GM13977 (cell line): ENCODE results near the gene LARP7.
A peak's percentile ranks its signal among the peaks of the same experiment; 100 is the strongest.

ENCODE experiments used
- DNase-seq: peaks from one replicate; pipeline ENCODE4 v3.0.0; 2012; ENCODE audit warnings: low spot score
- in situ Hi-C: fragments of 300-500 bp; cut with MboI; formaldehyde crosslinking; loops from one replicate; pipeline ENCODE4 v1.12.0; 2022; ENCODE audit warnings: low sequenced_read_pairs, low pct_unique_long_range_greater_than_20kb, mixed read lengths, inconsistent platforms; ENCODE audit not compliant: unreplicated experiment
- TF ChIP-seq, protein P1 (sequence below): IDR thresholded peaks from 2 replicates; pipeline ENCODE4 v1.5.1; 2012; ENCODE audit warnings: mild to moderate bottlenecking, control low read depth; ENCODE audit not compliant: insufficient read depth; ENCODE audit errors: extremely low read depth, missing control alignments

LARP7 gene

DNA sequence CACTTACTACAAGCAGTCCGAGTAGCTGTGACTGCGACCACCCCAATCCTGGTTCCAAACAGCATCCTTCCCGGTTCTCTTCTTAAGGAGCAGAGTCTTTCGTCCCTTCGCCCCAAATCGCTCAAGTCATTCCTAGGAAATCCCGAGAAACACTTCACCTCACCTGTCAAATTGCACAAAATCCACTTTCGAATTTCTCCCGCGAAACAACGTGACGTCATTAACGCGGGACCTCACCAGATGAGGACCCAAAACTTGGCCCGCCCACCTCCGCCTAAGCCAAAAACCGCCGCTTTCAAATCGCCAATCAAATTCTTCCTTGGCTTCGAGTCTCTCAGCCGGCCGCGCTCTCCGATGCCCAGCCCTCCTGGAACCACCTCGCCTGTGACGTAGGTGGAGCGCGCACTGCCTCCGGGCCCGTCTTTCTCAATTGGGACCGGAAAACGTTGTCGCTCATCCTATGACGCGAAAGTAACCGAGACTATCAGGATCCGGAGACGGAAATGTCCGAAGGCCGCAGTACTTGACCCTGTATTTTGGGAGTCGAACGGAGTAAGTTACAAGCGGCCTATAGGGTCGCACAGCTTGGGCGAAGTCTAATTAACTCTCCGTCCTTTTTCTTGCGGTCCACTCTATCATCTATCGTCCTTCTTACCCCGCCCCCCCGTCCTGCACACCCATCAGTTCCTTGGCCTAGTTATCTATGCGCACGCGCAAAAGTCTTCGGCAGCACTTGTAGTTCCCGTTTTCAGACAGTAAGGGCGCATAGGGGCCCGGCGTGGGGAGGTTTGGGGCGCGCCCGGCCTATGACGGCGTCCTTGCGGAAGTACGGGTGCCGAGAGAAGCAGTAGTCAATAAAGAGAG lies at the start of gene LARP7, which contains the start of gene ZGRF1:
TSS of gene LARP7 (plus strand) at position 456 of the 864 bp plus-strand sequence. CDS start 7,527 bp downstream, outside the sequence.
TSS of gene ZGRF1 (minus strand) at position 222 of the 864 bp plus-strand sequence. CDS start 3,733 bp downstream, outside the sequence.
- in situ Hi-C loops = no loop called here
- DNase-seq = peak; percentile 84
- TF ChIP-seq, protein P1, sequence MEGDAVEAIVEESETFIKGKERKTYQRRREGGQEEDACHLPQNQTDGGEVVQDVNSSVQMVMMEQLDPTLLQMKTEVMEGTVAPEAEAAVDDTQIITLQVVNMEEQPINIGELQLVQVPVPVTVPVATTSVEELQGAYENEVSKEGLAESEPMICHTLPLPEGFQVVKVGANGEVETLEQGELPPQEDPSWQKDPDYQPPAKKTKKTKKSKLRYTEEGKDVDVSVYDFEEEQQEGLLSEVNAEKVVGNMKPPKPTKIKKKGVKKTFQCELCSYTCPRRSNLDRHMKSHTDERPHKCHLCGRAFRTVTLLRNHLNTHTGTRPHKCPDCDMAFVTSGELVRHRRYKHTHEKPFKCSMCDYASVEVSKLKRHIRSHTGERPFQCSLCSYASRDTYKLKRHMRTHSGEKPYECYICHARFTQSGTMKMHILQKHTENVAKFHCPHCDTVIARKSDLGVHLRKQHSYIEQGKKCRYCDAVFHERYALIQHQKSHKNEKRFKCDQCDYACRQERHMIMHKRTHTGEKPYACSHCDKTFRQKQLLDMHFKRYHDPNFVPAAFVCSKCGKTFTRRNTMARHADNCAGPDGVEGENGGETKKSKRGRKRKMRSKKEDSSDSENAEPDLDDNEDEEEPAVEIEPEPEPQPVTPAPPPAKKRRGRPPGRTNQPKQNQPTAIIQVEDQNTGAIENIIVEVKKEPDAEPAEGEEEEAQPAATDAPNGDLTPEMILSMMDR = peak; percentile 69

DNA sequence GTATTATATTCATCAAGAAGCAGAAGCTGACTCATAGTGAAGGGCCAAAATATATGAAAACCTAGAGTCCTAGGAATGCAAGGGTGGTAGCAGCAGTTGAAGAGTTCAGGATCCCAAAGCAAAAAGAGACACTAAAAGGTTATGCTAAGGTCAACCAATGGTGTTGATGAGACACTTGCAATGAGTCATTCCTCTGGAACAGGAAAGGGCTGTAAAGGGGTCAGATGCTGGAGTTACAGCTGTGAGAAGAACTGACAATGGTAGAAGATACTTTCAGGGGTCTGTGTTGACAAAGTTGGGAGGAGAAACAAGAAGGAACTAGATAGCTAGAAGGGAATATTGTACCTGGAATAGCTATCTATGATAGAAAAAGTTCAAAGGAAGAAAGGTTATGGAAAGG lies 47.7 kb upstream of the LARP7 start:
- in situ Hi-C loops = no loop called here
- DNase-seq = no peak
- TF ChIP-seq, protein P1 = no peak

DNA sequence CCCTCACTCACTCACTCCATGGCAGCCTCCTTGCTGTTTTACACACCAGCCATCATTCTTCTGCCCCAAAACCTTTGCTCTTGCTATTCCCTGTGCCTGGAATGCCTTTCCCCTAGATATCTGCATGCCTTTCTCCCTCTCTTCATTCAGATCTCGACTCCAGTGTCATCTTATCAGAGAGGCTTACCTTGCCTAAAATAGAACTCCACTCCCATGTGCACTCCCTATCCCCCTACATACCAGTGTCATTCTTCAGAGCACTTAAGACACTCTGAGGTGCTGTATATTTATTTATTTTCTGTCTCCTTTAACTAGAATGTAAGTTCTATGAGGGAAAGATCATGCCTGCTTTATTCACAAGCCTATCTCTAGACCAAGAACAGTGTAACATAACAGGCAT lies 45.4 kb upstream of the LARP7 start:
- DNase-seq = no peak
- TF ChIP-seq, protein P1 = no peak
- in situ Hi-C loops = no loop called here

DNA sequence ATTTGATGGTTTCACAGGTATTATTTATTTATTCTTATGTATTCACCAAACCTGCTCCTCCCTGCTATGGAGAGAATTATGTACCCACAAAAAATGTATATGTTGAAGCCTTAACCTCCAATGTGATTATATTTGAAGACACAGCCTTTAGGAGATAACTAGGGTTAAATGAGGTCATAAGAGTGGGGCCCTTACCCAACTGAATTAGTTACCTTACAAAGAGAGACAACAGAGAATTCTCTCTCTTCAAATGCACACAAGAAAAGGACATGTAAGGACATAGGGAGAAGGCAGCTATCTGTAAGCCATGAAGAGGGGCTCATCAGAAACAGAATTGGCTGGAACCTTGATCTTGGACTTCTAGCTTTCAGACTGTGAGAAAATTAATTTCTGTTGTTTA lies 44.2 kb upstream of the LARP7 start:
- TF ChIP-seq, protein P1 = no peak
- in situ Hi-C loops = no loop called here
- no peak for DNase-seq

DNA sequence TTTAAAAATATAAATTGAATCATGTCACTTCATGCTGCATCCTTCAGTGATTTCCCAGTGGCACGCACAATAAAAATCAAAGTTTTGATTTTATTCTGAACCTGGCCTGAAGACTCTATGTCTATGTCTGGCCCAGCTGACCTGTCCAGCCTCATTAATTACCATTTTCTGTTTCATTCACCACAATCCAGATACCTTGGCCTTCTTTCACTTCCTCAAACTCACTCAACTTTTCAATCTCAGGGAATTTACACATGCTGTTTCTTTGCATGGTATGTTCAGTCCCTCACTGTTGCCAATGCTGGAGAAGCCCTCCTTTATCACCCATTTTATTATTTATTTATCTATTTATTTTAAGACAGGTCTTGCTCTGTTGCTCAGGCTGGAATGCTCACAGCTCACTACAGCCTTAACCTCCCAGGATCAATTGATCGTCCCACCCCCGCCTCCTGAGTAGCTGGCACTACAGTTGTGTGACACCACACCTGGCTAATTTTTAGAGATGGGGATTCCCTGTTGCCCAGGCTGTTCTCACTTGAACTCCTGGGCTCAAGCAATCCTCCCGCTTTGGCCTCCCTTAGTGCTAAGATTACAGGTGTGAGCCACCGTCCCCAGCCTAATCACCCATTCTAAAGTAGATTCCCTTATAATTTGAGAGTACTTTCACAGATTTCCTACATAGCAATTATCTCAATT lies 43.4 kb upstream of the LARP7 start:
- peak; percentile 12 for DNase-seq
- in situ Hi-C loops = no loop called here
- TF ChIP-seq, protein P1 = no peak

DNA sequence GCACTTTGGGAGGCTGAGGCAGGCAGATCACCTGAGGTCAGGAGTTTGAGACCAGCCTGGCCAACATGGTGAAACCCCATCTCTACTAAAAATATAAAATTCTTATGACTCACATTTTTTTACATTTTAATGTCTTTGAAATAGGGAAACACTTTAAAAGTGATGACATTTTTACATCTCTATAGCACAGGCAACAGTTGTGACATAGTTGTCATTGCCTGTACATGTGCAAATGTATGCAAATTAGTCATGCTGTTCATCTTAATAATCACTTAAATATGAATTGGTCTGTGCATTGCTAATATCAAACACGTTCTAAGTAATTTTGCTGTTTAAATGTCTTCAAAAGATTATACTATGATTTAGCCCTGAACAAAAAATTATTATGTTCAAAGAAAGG lies 42.0 kb upstream of the LARP7 start:
- in situ Hi-C loops = no loop called here
- TF ChIP-seq, protein P1 = no peak
- DNase-seq = no peak
